Measurements from ENCODE around the gene SNX32.

SNX32 gene

GRCh38 chr11:65857853-65858680 is 24.3 kb downstream of the SNX32 start, which contains the start of gene CFL1:
Gene CFL1 (minus strand): TSS chr11:65858180. CDS start chr11:65858099, 81 bp downstream.
- peak; percentile 91 for DNase-seq

GRCh38 chr11:65858681-65859087 is 24.9 kb downstream of the SNX32 start:
- DNase-seq: peak; percentile 48

- DNase-seq: peak; percentile 94
Observed at GRCh38 chr11:65859095-65859811, 25.5 kb downstream of the SNX32 start.

GRCh38 chr11:65859812-65860277 is 26.1 kb downstream of the SNX32 start:
- DNase-seq: peak; percentile 63

GRCh38 chr11:65860278-65861164 is 26.8 kb downstream of the SNX32 start, which contains the start of gene MUS81:
Gene MUS81 (plus strand): TSS chr11:65860433. CDS start chr11:65860754, 321 bp downstream.
- DNase-seq: peak; percentile 89

- no peak for DNase-seq
Observed at GRCh38 chr11:65861165-65861505, 27.4 kb downstream of the SNX32 start.

GRCh38 chr11:65861533-65862183 is 27.9 kb downstream of the SNX32 start:
- DNase-seq: no peak

- no peak for DNase-seq
Observed at GRCh38 chr11:65862191-65862735, 28.5 kb downstream of the SNX32 start.

- DNase-seq: no peak
Observed at GRCh38 chr11:65862941-65863888, 29.5 kb downstream of the SNX32 start.

GRCh38 chr11:65863889-65864705 is 30.3 kb downstream of the SNX32 start:
- DNase-seq: no peak

GRCh38 chr11:65864706-65865471 is 31.1 kb downstream of the SNX32 start:
- DNase-seq: no peak

GRCh38 chr11:65865550-65866172 is 31.9 kb downstream of the SNX32 start:
- no peak for DNase-seq

GRCh38 chr11:65866509-65867283 is 32.9 kb downstream of the SNX32 start:
- no peak for DNase-seq

GRCh38 chr11:65867284-65868071 is 33.7 kb downstream of the SNX32 start:
- no peak for DNase-seq

GRCh38 chr11:65868076-65868667 is 34.4 kb downstream of the SNX32 start:
- no peak for DNase-seq

- DNase-seq: no peak
Observed at GRCh38 chr11:65868907-65869306, 35.1 kb downstream of the SNX32 start.

Data from NCI-H1694 treated with DMSO at 0.1 percent for 48 hours (cell line).